ENCODE results near the gene CLEC9A. TPM values are rescaled to one million over a fixed set of nuclear protein-coding genes. Genes with fewer than 3 reads are reported as not detected.
A peak's percentile ranks its signal among the peaks of the same experiment; 100 is the strongest.

The CLEC9A gene
- polyA plus RNA-seq, 3 donors, result 0.07 to 0.59 TPM; not detected in 1

DNA sequence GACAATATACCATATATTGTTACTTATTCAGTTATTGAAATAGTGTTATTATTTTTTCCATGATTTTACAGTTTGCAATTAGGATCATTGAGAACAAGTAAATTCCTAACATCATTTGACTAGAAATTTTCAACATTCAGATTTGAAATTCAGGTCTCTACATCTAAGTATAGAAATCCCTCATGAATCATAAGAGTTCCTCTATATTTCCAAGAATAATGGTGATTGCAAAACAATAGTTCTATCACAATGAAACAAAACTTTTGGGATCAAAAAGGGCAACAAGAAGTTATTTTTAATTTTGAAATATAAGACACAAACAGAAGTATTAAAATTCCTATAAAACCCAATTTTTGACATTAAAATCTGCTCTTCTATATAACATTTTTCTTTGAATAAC lies 57.5 kb downstream of the CLEC9A start:
- peaks cover 26% of the 10 kb centered on the region for H3K4me1 Mint-ChIP-seq
- intact Hi-C loops (cut with micrococcal nuclease), result no loop called here
- TF ChIP-seq, protein P1, sequence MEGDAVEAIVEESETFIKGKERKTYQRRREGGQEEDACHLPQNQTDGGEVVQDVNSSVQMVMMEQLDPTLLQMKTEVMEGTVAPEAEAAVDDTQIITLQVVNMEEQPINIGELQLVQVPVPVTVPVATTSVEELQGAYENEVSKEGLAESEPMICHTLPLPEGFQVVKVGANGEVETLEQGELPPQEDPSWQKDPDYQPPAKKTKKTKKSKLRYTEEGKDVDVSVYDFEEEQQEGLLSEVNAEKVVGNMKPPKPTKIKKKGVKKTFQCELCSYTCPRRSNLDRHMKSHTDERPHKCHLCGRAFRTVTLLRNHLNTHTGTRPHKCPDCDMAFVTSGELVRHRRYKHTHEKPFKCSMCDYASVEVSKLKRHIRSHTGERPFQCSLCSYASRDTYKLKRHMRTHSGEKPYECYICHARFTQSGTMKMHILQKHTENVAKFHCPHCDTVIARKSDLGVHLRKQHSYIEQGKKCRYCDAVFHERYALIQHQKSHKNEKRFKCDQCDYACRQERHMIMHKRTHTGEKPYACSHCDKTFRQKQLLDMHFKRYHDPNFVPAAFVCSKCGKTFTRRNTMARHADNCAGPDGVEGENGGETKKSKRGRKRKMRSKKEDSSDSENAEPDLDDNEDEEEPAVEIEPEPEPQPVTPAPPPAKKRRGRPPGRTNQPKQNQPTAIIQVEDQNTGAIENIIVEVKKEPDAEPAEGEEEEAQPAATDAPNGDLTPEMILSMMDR (IDR thresholded peaks at IDR 0.05), result no peak

DNA sequence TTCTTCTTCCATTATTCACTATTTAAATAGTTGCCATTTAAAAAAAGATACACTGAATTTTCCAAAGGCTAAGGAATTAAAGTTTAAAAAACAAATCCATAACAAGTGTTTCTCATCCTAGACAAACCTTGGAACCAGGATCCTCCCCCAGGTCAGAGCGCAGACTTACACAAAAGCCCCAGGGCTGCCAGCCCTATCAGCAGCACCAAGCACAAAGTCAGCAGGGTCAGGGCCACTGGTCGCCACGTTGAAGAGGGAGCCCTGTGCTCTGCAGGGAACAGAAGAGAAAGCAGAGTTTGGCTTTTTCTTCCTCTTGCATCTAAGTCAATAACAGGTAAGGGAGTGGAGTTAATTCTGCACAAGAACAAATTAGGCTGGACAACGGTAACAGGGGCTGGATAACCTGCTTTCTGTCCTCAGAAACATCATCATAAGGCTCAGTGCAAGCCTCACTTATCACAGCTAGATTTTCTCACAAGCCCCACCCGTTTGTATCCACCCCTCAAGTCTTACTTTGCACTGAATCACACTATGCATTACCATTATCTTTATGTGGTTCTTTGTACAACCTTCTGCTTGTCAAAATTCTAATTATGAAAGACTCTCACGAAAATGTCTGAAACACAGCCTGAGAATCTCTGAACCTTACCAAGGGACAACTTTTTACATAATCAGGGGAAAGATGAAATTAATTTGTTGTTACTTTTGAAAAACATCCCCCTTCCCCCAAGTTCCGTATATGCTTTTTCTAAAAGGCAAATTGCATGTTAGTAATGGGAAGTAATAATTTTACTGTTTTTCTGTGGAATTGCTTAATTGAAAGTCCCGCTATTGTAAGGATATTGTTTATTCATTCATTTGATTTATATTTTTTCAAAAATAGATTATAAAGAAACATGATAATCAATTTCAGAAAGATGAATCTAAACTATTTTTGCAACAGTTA lies 58.7 kb downstream of the CLEC9A start:
- TF ChIP-seq, protein P1 (IDR thresholded peaks at IDR 0.05), result no peak
- H4K20me1 ChIP-seq (ENCODE audit: insufficient read depth, low read length), result no peaks in the 10 kb centered on the region
- peak in 1 of 3 donors; percentile 27 for DNase-seq
- Mint-ChIP-seq H3K4me1 (peaks cover 33% of the 10 kb centered on the region), H3K4me3 (peak overlapping the region in 1 of 2 donors; percentile 27), H3K9me3 (peaks cover 3 to 10% (median 7%) of the 10 kb centered on the region in 7 donors), H3K36me3 (peaks cover 7 to 8% of the 10 kb centered on the region in 2 donors), H3K27me3 (ENCODE audit: low read depth in 3 of 3) (peaks cover 0 to 1% (median 0%) of the 10 kb centered on the region in 3 donors), H3K27ac (peak overlapping the region in 5 of 7 donors; percentile 6 to 85 (median 64))
- no peaks in the 10 kb centered on the region for H3K79me2 ChIP-seq (ENCODE audit: insufficient read depth, low read length)
- peak overlapping the region in 1 of 3 experiments; percentile 23 for H3K4me3 ChIP-seq (replicated peaks in 1 of 3; ENCODE audit: low read depth in 2 of 3, low read length in 3 of 3)
- no peaks in the 10 kb centered on the region for H3K27me3 ChIP-seq (ENCODE audit: control insufficient read depth in 2 of 2, insufficient read depth in 2 of 2, low read length in 2 of 2)
- H3K4me1 ChIP-seq (ENCODE audit: control insufficient read depth in 1 of 2, insufficient read depth in 2 of 2, low read length in 2 of 2), result peaks cover 32 to 37% of the 10 kb centered on the region in 2 donors
- peak overlapping the region in 1 of 2 donors; percentile 55 for H3K27ac ChIP-seq (ENCODE audit: low read depth in 1 of 2, low read length in 2 of 2)
- H3K4me2 ChIP-seq (replicated peaks; ENCODE audit: extremely low read depth, low read length, poor library complexity, severe bottlenecking), result peak overlapping the region; percentile 45
- peaks cover 0 to 2% of the 10 kb centered on the region in 2 donors for H3K36me3 ChIP-seq (replicated peaks in 1 of 2; ENCODE audit: control insufficient read depth in 1 of 2, insufficient read depth in 2 of 2, low read length in 2 of 2)
- no peak overlapping the region for H3K9ac ChIP-seq (ENCODE audit: insufficient read depth, low read length, poor library complexity, severe bottlenecking)
- intact Hi-C loops (cut with micrococcal nuclease), result no loop called here
- H2AFZ ChIP-seq (ENCODE audit: insufficient read depth, low read depth, low read length, poor library complexity, severe bottlenecking), result peak overlapping the region; percentile 29
- 83% methylated on average over 2 of the region's 8 CpGs for WGBS (ENCODE audit: insufficient coverage)
- peaks cover 2 to 5% of the 10 kb centered on the region in 2 donors for H3K9me3 ChIP-seq (replicated peaks in 1 of 2; ENCODE audit: control insufficient read depth in 1 of 2, insufficient read depth in 1 of 2, low read length in 2 of 2)

More for the DNA sequence above, 57.5 kb downstream of the CLEC9A start:
- Mint-ChIP-seq H3K9me3 (peaks cover 7 to 22% (median 15%) of the 10 kb centered on the region in 7 donors), H3K36me3 (peaks cover 13 to 16% of the 10 kb centered on the region in 2 donors), H3K27me3 (ENCODE audit: low read depth in 3 of 3) (peaks cover 0 to 1% (median 0%) of the 10 kb centered on the region in 3 donors), H3K27ac (no peak overlapping the region), H3K4me3 (no peak overlapping the region)
- no peak for DNase-seq
- Histone ChIP-seq H3K36me3 (replicated peaks in 1 of 2; ENCODE audit: control insufficient read depth in 1 of 2, insufficient read depth in 2 of 2, low read length in 2 of 2) (peaks cover 0 to 6% of the 10 kb centered on the region in 2 donors), H3K79me2 (ENCODE audit: insufficient read depth, low read length) (no peaks in the 10 kb centered on the region), H3K9ac (ENCODE audit: insufficient read depth, low read length, poor library complexity, severe bottlenecking) (no peak overlapping the region), H2AFZ (ENCODE audit: insufficient read depth, low read depth, low read length, poor library complexity, severe bottlenecking) (no peak overlapping the region), H3K4me2 (replicated peaks; ENCODE audit: extremely low read depth, low read length, poor library complexity, severe bottlenecking) (no peak overlapping the region), H3K9me3 (replicated peaks in 1 of 2; ENCODE audit: control insufficient read depth in 1 of 2, insufficient read depth in 1 of 2, low read length in 2 of 2) (peaks cover 7 to 12% of the 10 kb centered on the region in 2 donors), H3K4me3 (replicated peaks in 1 of 3; ENCODE audit: low read depth in 2 of 3, low read length in 3 of 3) (no peak overlapping the region), H3K27ac (ENCODE audit: low read depth in 1 of 2, low read length in 2 of 2) (no peak overlapping the region), H4K20me1 (ENCODE audit: insufficient read depth, low read length) (no peaks in the 10 kb centered on the region), H3K4me1 (ENCODE audit: control insufficient read depth in 1 of 2, insufficient read depth in 2 of 2, low read length in 2 of 2) (peaks cover 21 to 27% of the 10 kb centered on the region in 2 donors), H3K27me3 (ENCODE audit: control insufficient read depth in 2 of 2, insufficient read depth in 2 of 2, low read length in 2 of 2) (no peaks in the 10 kb centered on the region)
